Activated CD4-positive, alpha-beta T cell treated with anti-CD3 and anti-CD28 coated beads, Interleukin-10, Interleukin-2, amounts not matched to agents 100 ng/mL and 50 ng/mL, durations not matched to agents 16 hours and 8 hours (primary cell): Measurements from ENCODE around the gene CAPN8.
A peak's percentile ranks its signal among the peaks of the same experiment; 100 is the strongest.
"Not testable (repeated sequence)": the region's sequence is repeated elsewhere in the genome, so short reads cannot be mapped to it uniquely, and the experiment has no call there.

Experiments
- DNase-seq: peaks from one replicate; pipeline ENCODE4 v3.0.0-alpha.2; 2020

The CAPN8 gene

DNA sequence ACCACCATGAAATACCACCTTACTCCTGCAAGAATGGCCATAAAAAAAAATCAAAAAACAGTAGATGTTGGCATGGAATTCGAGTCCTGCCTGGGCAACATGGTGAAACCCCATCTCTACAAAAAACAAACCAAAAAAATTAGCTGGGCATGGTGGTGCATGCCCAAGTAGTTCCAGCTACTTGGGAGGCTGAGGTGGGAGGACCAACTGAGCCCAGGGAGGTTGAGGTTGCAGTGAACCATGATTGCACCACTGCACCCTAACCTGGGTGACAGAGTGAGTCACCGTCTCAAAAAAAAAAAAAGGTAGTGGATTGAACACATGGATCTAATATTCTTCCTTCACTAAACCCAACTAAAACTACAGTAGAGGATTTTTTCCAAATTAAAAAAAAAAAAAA is 146.4 kb downstream of the CAPN8 start:
- DNase-seq = no peak

- DNase-seq = not testable (repeated sequence)
Measured at GRCh38 chr1:223518553-223518952, 146.9 kb downstream of the CAPN8 start.

GRCh38 chr1:223515926-223516325 is 149.6 kb downstream of the CAPN8 start:
- DNase-seq = no peak

DNA sequence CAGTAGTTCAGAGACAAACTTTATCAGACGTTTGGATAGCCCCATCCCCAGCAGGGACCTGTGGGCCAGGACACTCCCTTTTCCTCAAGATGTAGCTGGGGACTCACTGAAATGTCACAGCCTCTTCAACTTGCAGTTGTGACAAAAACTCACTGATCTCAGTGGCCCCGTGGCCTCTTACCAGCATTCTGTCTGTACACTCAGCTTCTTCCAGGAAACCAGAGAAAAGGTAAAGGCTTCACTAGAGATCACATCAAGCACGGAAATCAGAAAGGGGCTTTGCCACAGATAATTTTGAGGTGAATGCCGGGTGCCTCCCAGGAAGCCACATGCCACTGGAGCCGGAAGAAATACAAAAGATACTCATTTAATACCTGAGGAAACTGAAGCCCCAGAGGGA is 150.1 kb downstream of the CAPN8 start:
- peak; percentile 59 for DNase-seq

DNA sequence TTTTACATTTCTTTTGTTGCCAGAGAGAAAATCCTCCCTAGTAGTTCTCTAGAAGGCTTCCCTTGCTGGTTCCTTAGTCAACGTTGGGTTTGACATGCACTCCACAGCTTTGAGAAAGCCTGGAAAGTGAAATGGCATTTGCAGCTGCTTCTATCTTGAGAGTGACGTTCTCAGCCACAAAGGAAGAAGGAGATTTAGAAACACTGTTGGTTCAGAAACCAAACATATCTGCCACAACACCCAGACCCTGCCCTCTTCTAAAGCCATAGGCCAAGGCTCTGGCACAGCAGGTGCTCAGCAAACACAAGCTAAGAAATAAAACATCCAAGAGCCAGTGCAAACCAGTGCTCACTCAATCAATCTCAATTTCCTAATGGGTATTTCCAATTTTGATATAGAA is 150.9 kb downstream of the CAPN8 start:
- DNase-seq = no peak

DNA sequence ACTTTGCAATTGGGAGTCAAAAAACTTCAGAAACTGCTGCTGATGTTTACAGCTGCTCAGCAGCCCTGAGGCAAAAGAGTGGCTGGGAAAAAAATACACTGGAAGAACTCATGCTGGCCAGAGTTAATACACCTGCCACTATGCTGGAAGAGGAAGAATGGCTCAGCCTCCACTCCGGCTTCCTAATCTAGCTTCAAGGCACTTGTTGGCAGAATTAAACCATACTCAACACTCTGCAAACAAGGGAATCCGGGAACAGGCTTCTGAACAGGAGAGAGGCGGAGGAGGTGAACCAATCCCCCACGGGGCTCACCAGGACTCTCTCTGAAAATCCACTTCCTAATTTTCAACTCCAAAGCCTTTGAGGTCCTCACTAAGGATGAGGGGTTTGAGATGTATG is 152.2 kb downstream of the CAPN8 start:
- DNase-seq = no peak

GRCh38 chr1:223512057-223512456 is 153.4 kb downstream of the CAPN8 start:
- DNase-seq = no peak

GRCh38 chr1:223508796-223509195 is 156.7 kb downstream of the CAPN8 start:
- no peak for DNase-seq

DNA sequence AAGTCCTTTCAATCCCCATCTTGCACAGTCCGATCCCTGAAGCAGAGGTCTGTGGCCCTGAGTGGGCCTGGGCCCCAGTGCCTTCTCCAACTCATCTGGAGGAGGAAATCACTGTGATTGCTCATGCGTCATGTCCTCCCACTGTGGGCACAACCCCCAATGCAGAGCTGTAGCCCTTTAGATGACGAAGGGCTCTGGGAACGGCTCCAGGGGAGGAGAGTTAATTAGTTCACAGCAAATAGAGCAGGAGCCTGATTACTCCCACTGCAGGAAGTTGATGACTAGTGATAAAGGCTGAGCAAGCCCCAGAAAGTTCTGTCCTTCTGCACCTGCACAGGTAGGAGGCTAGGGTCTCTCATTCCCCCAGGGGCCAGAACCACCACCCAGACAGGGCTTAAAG is 160.8 kb downstream of the CAPN8 start:
- DNase-seq = no peak

- no peak for DNase-seq
Measured at GRCh38 chr1:223503348-223503747, 162.2 kb downstream of the CAPN8 start.

DNA sequence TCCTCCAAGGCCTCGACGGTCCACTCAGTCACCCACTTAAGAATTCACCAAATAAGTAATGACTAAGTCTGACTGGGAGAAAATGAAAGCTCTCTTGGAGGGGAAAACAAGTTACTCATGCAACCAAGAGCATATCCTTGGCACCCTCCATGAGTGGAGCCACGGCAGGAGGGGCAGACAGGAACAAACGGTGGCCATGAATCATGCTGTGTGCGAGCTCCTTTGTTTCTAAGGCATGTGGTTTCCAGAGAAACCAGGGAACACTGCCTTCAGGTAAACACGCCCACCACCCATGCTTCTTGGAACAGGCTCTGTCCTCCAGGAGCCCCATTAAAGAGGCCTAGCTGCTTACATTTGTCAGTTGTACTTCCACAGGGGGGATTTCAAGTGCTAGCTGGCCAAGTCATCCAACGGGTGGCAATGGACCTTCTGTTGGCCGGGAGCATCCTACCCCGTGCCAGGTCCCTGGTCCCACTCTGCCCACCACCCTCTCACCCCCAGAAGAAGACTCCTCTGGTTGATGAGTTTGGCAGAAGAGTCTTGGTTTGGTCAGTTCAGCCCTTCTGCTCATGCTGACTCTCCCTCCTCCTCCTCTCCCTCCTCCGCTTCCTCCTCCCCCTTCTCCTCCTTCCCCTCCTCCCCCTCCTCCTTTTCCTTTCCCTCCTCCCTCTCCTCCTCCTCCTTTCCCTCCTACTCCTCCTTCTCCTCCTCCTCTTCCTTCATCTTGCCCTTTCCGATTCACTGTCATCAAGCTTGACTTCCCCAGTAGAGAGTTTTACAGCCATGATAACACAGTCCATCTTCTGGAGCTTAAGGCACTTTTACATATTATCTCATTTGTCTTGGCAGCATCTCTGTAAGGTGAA is 164.7 kb downstream of the CAPN8 start:
- DNase-seq = no peak

DNA sequence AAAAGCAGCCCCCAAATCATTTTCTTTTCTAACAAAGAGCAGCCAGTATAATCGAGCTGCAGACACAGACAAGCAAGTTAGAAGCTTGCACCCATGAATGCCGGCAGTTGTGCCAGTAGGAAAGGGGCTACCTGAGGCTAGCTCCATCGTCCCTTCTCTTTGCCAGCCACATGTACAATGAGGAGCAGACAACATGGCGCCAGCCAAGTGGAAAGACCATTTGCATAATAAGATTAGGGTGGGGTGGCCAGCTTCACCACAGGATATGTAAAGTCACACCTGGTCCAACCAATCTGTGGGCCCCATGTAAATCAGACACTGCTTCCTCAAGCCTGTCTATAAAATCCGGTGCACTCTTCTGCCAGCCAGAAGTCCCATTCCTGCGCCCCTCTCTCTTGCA is 168.6 kb downstream of the CAPN8 start:
- no peak for DNase-seq

DNA sequence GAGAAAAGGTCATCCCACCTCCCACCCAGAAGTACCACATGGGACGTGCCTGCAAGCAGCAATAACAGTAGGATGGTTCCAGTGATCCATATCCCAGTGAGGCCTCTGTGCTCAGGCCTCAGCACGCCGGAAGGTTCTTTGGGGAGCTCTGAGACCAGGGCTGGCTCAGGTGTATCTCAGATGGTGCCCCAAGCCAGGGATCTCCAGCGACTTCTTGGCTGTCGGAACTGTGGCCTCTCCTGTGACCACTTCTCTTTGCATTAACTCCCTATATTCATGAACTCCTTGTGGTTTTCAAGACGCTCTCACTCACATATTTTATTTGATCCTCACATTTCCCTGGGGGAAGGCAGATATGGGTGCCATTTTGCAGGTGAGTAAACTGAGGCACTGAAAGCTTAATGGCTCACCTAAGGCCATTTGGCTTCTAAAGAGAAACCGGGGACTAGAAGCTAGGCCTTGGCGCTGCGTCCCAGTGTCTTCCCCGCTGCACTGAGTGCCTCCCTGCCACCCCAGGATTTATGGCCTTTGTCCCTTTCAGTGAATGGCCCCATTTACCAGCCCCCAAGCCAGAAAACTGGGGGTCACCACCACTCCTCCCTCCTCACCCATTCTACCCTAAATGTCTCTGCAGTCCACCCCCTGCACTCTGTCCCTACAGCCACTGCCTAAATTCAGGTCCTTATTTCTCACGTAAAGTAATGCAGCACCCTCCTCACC is 170.4 kb downstream of the CAPN8 start:
- DNase-seq = no peak

GRCh38 chr1:223492044-223492443 is 173.5 kb downstream of the CAPN8 start:
- DNase-seq = no peak
